ENCODE results near the gene HLA-DQB2.

Gene HLA-DQB2

DNA sequence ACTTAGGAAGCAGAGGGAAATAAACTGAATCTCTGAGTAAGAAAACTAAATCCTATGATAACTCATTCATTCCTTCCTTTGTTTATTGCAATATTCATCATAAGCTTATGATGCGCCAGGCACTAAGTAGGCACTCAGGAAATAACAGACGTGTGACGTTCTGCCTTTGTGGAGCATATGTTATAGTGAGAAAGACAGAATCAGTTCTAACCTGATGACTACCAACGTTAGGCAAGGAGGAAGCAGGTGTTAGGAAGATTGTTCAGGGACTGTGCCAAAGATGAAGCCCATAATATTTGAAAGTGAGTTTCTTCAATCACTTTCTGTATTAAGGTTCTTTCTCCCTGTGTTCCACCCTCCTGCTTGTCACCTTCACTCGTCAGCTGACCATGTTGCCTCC, 18.6 kb downstream of the HLA-DQB2 start:
- DNase-seq = no peak

DNA sequence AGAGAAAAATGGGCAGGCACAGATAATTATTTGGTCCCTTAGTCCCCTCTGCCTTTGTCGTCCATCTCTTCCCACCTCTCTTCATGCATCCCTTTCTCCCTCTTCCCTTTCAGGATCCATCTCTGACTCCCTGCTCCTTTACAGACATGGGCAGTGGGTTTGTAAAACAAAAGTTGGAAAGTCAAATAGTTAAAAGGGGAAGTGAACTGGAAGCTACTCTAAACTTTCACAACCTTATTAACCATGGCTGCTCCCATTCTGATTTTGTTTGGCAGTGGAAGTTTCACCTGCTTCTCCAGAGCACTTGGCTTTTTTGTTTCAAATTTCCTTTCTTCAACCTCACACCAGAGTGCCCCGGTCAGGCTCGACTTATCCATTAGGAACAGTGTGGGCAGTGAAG, 21.0 kb downstream of the HLA-DQB2 start:
- no peak for DNase-seq

DNA sequence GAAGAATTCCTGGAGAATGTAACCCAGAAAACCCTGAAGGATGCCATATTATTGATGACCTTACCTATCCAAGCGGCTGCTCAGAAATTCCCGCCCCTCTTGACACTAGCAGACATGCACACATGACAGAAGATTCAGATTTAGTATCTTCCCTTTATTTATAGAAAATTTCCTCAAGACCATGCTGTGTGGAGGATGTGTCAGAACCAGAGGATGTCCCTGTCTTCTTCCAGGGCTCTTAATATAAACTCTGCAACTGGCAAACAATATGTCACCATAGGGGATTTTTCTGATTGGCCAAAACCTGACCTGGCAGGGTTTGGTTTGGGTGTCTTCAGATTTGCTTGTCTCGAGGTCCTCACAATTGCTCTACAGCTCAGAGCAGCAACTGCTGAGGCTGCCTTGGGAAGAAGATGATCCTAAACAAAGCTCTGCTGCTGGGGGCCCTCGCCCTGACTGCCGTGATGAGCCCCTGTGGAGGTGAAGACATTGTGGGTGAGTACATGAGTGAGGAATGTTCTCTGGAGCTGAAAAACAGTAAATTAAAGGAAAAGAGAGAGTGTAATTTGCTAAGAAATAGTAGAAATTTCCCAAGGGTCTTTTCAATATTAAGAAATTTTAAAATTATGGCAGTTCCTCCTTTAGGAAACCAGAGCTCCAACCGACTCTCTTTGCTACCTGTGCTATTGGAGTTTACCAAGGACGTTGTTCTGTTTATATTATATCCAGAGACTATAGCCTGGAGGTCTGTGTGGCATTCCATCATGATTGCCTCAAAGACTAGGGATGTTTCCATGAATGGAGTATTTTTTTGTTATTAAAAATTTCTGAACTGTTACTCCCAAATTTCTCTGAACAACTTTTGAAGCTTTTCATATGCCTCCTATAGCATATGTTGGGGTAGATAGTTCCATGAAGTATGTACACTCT, 22.0 kb downstream of the HLA-DQB2 start, which contains the start of gene HLA-DQA2:
Gene HLA-DQA2, plus strand, starts transcription at position 361 of the 930 bp plus-strand sequence. Its CDS starts 53 bp downstream, at position 414.
- DNase-seq = no peak

DNA sequence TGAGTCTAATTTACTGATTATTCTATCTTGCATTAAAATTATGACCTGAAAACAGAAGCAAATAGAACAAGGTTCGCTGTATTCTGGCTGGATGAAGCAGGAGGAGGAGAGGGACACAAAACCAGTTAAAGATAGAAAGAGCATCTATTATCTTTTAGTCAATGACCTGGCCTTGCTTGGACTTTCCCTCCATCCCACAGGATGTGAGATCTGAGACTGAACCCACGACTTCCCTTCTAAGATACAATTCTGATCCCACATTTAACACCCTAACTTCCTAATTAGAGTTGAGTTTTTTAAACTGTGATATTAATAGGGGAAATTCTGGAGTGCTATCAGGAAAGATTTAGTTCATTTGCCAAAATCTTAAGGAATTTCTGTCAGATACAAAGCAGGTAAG, 25.2 kb downstream of the HLA-DQB2 start:
- no peak for DNase-seq

DNA sequence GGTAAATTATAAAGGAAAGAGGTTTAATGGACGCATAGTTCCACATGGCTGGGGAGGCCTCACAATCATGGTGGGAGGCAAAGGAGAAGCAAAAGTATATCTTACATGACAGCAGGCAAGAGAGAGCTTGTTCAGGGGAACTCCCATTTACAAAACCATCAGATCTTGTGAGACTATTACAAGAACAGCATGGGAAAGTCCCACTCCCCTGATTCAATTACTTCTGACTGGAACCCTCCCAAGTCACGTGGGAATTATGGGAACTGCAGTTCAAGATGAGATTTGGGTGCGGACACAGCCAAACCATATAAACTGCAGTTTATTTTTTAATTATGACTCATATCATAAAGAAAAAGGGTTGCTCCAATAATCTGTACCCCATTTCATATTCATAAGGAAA, 44.5 kb downstream of the HLA-DQB2 start:
- no peak for DNase-seq

DNA sequence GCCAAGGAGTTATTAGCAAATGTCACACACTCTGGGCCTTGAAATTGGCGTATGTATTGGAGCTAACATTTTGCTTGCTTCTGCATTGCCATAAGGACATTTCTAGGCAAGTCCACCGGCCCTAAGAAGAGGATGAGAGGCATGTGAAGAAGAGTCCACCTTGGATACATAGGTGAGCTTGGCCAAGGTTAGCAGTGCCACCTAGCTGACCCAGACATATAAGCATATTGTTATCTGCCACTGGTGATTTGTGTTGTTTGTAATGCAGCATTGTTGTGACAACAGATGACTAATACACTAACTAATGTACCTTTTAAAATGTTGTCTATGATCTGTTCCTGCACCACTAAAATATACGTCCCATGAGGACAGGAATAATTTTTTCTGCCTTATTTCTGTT, 46.9 kb downstream of the HLA-DQB2 start:
- DNase-seq = no peak

DNA sequence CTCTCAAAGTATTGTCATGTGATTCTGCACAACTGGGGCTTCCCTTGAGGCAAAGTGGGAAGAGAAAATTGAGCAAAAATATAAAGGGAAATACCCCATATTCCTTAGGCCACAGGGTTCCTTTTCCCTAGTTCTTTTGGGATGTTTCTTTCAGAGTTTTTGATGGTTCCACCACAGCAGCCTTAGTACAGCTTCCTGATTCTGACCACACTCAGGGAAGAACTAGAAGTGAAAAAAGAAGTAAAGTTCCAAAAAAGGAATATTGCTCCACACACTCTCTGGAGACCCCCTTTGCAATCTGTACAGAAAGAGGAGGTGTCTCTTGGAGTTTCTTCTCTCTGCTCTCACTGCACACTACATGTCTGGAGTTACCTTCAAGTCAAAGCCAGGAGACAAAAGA, 50.1 kb downstream of the HLA-DQB2 start:
- DNase-seq = no peak

DNA sequence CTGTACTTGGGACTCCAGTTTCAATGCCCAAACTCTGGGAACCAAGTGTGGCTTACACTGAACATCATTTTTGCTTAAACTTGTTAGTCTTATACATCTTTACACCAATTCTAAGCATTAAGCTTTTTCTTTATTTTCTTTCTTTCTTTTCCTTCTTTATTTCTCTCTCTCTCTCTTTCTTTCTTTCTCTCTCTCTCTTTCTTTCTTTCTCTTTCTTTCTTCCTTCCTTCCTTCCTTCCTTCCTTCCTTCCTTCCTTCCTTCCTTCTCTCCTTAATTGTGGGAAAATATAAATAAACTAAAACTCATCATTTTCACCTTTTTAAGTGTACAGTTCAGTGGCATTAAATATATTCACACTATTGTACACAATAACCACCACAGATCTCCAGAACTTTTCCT, 53.7 kb downstream of the HLA-DQB2 start:
- no peak for DNase-seq

Data from NCI-H1694 (cell line).